Hepatocyte (in vitro differentiated cells): ENCODE measurements around the gene CPLX1. TPM values are rescaled to one million over a fixed set of nuclear protein-coding genes. Genes with fewer than 3 reads are reported as not detected.

Experiments used
- DNase-seq: peaks from one replicate; pipeline ENCODE4 v3.0.0-alpha.2; 2016; ENCODE audit warnings: low spot score
- H2AFZ ChIP-seq: fragments of 200-600 bp; sonication (generic); 2 replicates; pipeline ENCODE4 v1.6.0; 2016; ENCODE audit warnings: antibody characterized with exemption, mild to moderate bottlenecking
- H3K27ac ChIP-seq: fragments of 200-600 bp; sonication (generic); 2 replicates; pipeline ENCODE4 v1.5.1; 2016; ENCODE audit warnings: mild to moderate bottlenecking
- H3K27me3 ChIP-seq: fragments of 200-600 bp; sonication (generic); 2 replicates; pipeline ENCODE4 v1.6.1; 2016
- H3K36me3 ChIP-seq: fragments of 200-600 bp; sonication (generic); replicated peaks from 2 replicates; pipeline ENCODE4 v1.5.1; 2016; ENCODE audit warnings: low read depth; ENCODE audit not compliant: insufficient read depth
- H3K4me1 ChIP-seq: fragments of 200-600 bp; sonication (generic); 2 replicates; pipeline ENCODE4 v1.5.1; 2016; ENCODE audit warnings: mild to moderate bottlenecking, moderate library complexity; ENCODE audit not compliant: insufficient read depth
- H3K4me2 ChIP-seq: fragments of 200-600 bp; sonication (generic); 2 replicates; pipeline ENCODE4 v1.6.0; 2016
- H3K4me3 ChIP-seq: fragments of 200-600 bp; sonication (generic); 2 replicates; pipeline ENCODE4 v1.5.1; 2016; ENCODE audit warnings: mild to moderate bottlenecking
- H3K79me2 ChIP-seq: fragments of 200-600 bp; sonication (generic); 2 replicates; pipeline ENCODE4 v1.6.0; 2017; ENCODE audit warnings: mild to moderate bottlenecking
- H3K9me2 ChIP-seq: fragments of 200-600 bp; sonication (generic); replicated peaks from 2 replicates; pipeline ENCODE4 v1.6.0; 2017; ENCODE audit warnings: mild to moderate bottlenecking; ENCODE audit not compliant: insufficient read depth
- H3K9me3 ChIP-seq: fragments of 200-600 bp; sonication (generic); 2 replicates; pipeline ENCODE4 v1.5.1; 2016; ENCODE audit warnings: low read depth, mild to moderate bottlenecking
- H4K20me1 ChIP-seq: fragments of 200-600 bp; sonication (generic); 2 replicates; pipeline ENCODE4 v1.6.0; 2016; ENCODE audit warnings: mild to moderate bottlenecking; ENCODE audit not compliant: insufficient read depth, poor library complexity, severe bottlenecking
- CTCF ChIP-seq: fragments of 200-600 bp; sonication (generic); IDR thresholded peaks from 2 replicates; pipeline ENCODE4 v1.5.1; 2016; ENCODE audit warnings: antibody characterized with exemption, mild to moderate bottlenecking; ENCODE audit not compliant: poor library complexity
- EZH2 ChIP-seq: fragments of 200-600 bp; sonication (generic); IDR thresholded peaks from 2 replicates; pipeline ENCODE4 v1.6.1; 2016; ENCODE audit warnings: antibody characterized with exemption, mild to moderate bottlenecking, borderline replicate concordance
- EZH2phosphoT487 ChIP-seq: fragments of 200-600 bp; sonication (generic); IDR thresholded peaks from one replicate; pipeline ENCODE4 v1.6.1; 2018; ENCODE audit warnings: antibody characterized with exemption, mild to moderate bottlenecking, low read depth, moderate library complexity; ENCODE audit not compliant: unreplicated experiment, severe bottlenecking
- WGBS: methylation state at CpG from one replicate; pipeline ENCODE4 v1.1.6; 2016; ENCODE audit warnings: low lambda C conversion rate; ENCODE audit errors: missing lambda C conversion rate; 5-methylcytosine and 5-hydroxymethylcytosine counted together
- polyA plus RNA-seq: library from polyadenylated mRNA; unstranded; fragments of >200 nt; fragmentation: Nextera tagmentation; extraction: Ambion mirVana; gene quantifications from 2 replicates; pipeline ENCODE4 v1.2.1, GENCODE V29; 2016
- total RNA-seq: library from RNA; depleted of rRNA; stranded (reverse); fragments of >200 nt; gene quantifications from 2 replicates; pipeline ENCODE4 v1.2.3, GENCODE V29; 2014

The CPLX1 gene
- total RNA-seq (0.16 and 0.30 TPM in 2 replicates), polyA plus RNA-seq (1.6 and 2.0 TPM in 2 replicates)

DNA sequence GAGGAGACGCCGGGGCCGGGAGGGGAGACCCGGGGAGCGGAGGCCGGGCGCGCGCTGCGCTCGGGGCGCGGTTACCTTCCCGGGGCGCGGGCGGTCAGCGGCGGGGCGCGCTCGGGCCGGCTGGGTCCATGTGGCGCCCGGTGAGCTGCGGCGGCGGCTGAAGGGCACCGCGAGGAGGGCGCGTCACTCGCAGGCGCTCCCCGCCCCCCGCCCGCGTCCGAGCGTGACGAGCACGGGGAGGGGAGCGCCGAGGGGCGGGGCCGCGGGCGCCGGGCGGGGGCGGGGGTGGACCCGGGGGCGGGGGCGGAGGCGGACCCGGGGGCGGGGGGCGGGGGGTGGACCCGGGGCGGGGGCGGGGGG lies at the start of gene CPLX1:
Gene CPLX1 (minus strand): TSS at position 159 of the 360 bp plus-strand sequence. CDS start 1,607 bp downstream, outside the sequence.
- H3K4me2 ChIP-seq: peak within 1 kb of the TSS; percentile 93

GRCh38 chr4:874971-875817 lies 49.3 kb upstream of the CPLX1 start:
- Histone ChIP-seq H3K9me3 (no peaks in the 10 kb centered on the region), H3K27me3 (no peaks in the 10 kb centered on the region), H2AFZ (no peak overlapping the region), H3K79me2 (no peaks in the 10 kb centered on the region), H3K4me3 (no peak overlapping the region), H3K9me2 (no peaks in the 10 kb centered on the region), H3K4me2 (no peak overlapping the region), H3K27ac (no peak overlapping the region), H4K20me1 (no peaks in the 10 kb centered on the region), H3K36me3 (no peaks in the 10 kb centered on the region), H3K4me1 (no peaks in the 10 kb centered on the region)
- 92% methylated on average over 17 of the region's 17 CpGs for WGBS
- DNase-seq: no peak
- TF ChIP-seq CTCF (no peak), EZH2 (no peak), EZH2phosphoT487 (no peak)

More for the DNA sequence above, at the start of gene CPLX1:
- H3K4me1 ChIP-seq: no peaks in the 10 kb centered on the region
- DNase-seq: peak; percentile 84
- H2AFZ ChIP-seq: no peak within 1 kb of the TSS
- H4K20me1 ChIP-seq: no peaks in the 10 kb centered on the region
- H3K9me2 ChIP-seq: no peaks in the 10 kb centered on the region
- no peaks in the 10 kb centered on the region for H3K79me2 ChIP-seq
- no CpG with 5 or more reads among the region's 61 CpGs for WGBS
- H3K27me3 ChIP-seq: peaks cover 62% of the 10 kb centered on the region
- no peaks in the 10 kb centered on the region for H3K36me3 ChIP-seq
- peak within 1 kb of the TSS; percentile 36 for H3K4me3 ChIP-seq
- TF ChIP-seq CTCF: no peak
- no peak for TF ChIP-seq EZH2phosphoT487
- TF ChIP-seq EZH2: no peak
- no peaks in the 10 kb centered on the region for H3K9me3 ChIP-seq
- no peak within 1 kb of the TSS for H3K27ac ChIP-seq

DNA sequence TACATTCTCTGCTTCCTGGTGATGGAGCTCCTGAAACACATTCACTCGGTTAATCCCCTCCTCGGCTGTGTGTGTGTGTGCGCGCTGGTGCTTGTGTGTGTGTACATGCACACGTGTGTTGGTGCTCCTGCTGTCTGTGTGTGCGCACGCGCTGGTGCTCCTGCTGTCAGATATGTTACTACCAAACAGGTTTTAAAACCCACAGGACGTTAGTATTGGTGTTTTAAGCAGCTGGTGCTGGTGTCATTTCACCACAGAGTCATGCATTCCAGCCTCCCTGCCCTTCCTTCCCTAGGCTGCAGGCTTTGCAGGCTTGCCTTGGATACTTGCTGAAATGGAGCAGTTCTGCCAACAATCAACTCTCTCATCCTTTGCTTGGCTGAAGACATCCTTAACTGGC lies 48.1 kb upstream of the CPLX1 start:
- Histone ChIP-seq H4K20me1 (no peaks in the 10 kb centered on the region), H3K27me3 (no peaks in the 10 kb centered on the region), H3K4me2 (no peak overlapping the region), H3K27ac (no peak overlapping the region), H3K4me3 (no peak overlapping the region), H3K36me3 (no peaks in the 10 kb centered on the region), H3K79me2 (no peaks in the 10 kb centered on the region), H2AFZ (no peak overlapping the region), H3K4me1 (no peaks in the 10 kb centered on the region), H3K9me3 (no peaks in the 10 kb centered on the region), H3K9me2 (no peaks in the 10 kb centered on the region)
- no peak for DNase-seq
- TF ChIP-seq EZH2 (no peak), CTCF (no peak), EZH2phosphoT487 (no peak)
- WGBS: 93% methylated on average over 9 of the region's 9 CpGs
